Measurements from ENCODE around the gene PI3.

- TF ChIP-seq POLR2A (IDR thresholded peaks at IDR 0.05): no peak
- TF ChIP-seq CTCF (IDR thresholded peaks at IDR 0.05): no peak
Observed at GRCh38 chr20:45156713-45157112, 18.0 kb upstream of the PI3 start.
